Neutrophil (primary cell): ENCODE results near the gene NINJ1.

Source experiments
- H3K27ac ChIP-seq: fragments of 200-600 bp; sonication (generic); 2 replicates; pipeline ENCODE4 v1.5.1; 2016; ENCODE audit warnings: mild to moderate bottlenecking, moderate library complexity
- H3K27me3 ChIP-seq: fragments of 200-600 bp; sonication (generic); 2 replicates; pipeline ENCODE4 v1.6.0; 2016; ENCODE audit warnings: mild to moderate bottlenecking
- H3K36me3 ChIP-seq: fragments of 200-600 bp; sonication (generic); 2 replicates; pipeline ENCODE4 v1.5.1; 2017
- H3K4me1 ChIP-seq, 2 experiments: fragments of 200-600 bp in 1 of 2; sonication (generic) in 1 of 2; 1 replicate in 1 of 2; 2 replicates in 1 of 2; pipeline versions ENCODE4 v1.5.1 to v1.6.1; 2013 to 2016; ENCODE audit warnings: low read depth in 1 of 2, low read length in 1 of 2, mild to moderate bottlenecking in 1 of 2, moderate library complexity in 1 of 2; ENCODE audit not compliant: control insufficient read depth in 1 of 2, insufficient read depth in 1 of 2
- H3K4me3 ChIP-seq, 2 experiments: fragments of 200-600 bp in 1 of 2; sonication (generic) in 1 of 2; 1 replicate in 1 of 2; 2 replicates in 1 of 2; pipeline ENCODE4 v1.5.1; 2013 to 2016; ENCODE audit warnings: low read depth in 1 of 2, low read length in 1 of 2, mild to moderate bottlenecking in 1 of 2, moderate library complexity in 1 of 2
- H3K9me3 ChIP-seq: fragments of 200-600 bp; sonication (generic); 2 replicates; pipeline ENCODE4 v1.5.1; 2016
- TF ChIP-seq, protein P1 (sequence below): fragments of 200-600 bp; sonication (generic); IDR thresholded peaks from 2 replicates; pipeline ENCODE4 v1.5.1; 2016; ENCODE audit warnings: antibody characterized with exemption

NINJ1 gene

GRCh38 chr9:93097511-93098201 is 36.4 kb downstream of the NINJ1 start:
- TF ChIP-seq, protein P1, sequence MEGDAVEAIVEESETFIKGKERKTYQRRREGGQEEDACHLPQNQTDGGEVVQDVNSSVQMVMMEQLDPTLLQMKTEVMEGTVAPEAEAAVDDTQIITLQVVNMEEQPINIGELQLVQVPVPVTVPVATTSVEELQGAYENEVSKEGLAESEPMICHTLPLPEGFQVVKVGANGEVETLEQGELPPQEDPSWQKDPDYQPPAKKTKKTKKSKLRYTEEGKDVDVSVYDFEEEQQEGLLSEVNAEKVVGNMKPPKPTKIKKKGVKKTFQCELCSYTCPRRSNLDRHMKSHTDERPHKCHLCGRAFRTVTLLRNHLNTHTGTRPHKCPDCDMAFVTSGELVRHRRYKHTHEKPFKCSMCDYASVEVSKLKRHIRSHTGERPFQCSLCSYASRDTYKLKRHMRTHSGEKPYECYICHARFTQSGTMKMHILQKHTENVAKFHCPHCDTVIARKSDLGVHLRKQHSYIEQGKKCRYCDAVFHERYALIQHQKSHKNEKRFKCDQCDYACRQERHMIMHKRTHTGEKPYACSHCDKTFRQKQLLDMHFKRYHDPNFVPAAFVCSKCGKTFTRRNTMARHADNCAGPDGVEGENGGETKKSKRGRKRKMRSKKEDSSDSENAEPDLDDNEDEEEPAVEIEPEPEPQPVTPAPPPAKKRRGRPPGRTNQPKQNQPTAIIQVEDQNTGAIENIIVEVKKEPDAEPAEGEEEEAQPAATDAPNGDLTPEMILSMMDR: no peak
- peak overlapping the region; percentile 88 to 90 for H3K4me3 ChIP-seq
- no peaks in the 10 kb centered on the region for H3K27me3 ChIP-seq
- peaks cover 80 to 84% of the 10 kb centered on the region in 2 experiments for H3K4me1 ChIP-seq
- H3K9me3 ChIP-seq: no peaks in the 10 kb centered on the region
- peak overlapping the region; percentile 93 for H3K27ac ChIP-seq
- no peaks in the 10 kb centered on the region for H3K36me3 ChIP-seq

GRCh38 chr9:93096811-93097382 is 37.2 kb downstream of the NINJ1 start:
- H3K9me3 ChIP-seq: no peaks in the 10 kb centered on the region
- TF ChIP-seq, protein P1: no peak
- H3K4me3 ChIP-seq: peak overlapping the region; percentile 88 to 90
- H3K27me3 ChIP-seq: no peaks in the 10 kb centered on the region
- H3K27ac ChIP-seq: peak overlapping the region; percentile 93
- peaks cover 81 to 90% of the 10 kb centered on the region in 2 experiments for H3K4me1 ChIP-seq
- no peaks in the 10 kb centered on the region for H3K36me3 ChIP-seq

DNA sequence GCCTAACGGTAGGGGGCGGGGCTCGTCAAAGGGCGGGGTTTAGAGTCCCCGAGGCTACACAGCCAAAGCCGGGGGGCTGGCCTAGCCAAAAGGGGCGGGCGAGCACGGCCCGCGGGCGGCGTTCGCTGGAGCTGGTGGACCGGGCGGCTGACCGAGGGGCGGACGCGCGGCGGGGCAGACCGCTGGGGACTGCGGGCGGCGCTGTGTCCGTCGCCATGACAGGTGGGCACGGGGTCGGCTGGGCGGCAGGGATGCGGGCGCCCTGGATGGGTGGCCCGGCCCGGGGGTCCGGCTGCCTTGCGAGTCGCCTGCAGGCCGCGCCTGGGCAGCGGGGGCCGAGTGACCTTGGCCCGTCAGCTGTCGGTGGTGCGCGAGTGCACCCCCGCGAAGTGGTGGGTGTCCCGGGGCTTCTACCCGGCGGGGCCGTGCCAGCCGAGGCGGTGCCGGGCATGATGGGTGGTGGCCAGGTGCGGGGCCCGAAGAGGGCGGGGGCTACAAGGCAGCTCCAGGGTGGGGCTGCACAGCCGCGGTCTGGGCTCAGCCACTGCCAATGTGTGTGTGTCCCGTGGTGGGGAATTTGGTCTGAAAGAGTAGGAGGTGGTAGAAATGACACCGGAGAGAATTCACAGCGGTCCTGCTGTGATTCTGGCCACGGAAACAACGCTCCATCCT is 37.8 kb downstream of the NINJ1 start, which contains the start of gene CARD19:
CARD19 (plus strand) TSS at position 87 of the 672 bp plus-strand sequence; CDS start at position 216, 129 bp downstream.
- Histone ChIP-seq H3K36me3 (no peaks in the 10 kb centered on the region), H3K27ac (peak within 1 kb of the TSS; percentile 93), H3K4me1 (peaks cover 76 to 85% of the 10 kb centered on the region in 2 experiments), H3K4me3 (peak within 1 kb of the TSS; percentile 88 to 90), H3K9me3 (no peaks in the 10 kb centered on the region), H3K27me3 (no peaks in the 10 kb centered on the region)
- TF ChIP-seq, protein P1: peak; percentile 46

- Histone ChIP-seq H3K4me3 (peak overlapping the region; percentile 88 to 90), H3K4me1 (peaks cover 68 to 77% of the 10 kb centered on the region in 2 experiments), H3K9me3 (no peaks in the 10 kb centered on the region), H3K27ac (peak overlapping the region; percentile 93), H3K36me3 (no peaks in the 10 kb centered on the region), H3K27me3 (no peaks in the 10 kb centered on the region)
- TF ChIP-seq, protein P1: no peak
Measured at GRCh38 chr9:93095205-93096130, 38.6 kb downstream of the NINJ1 start.

- peaks cover 60 to 70% of the 10 kb centered on the region in 2 experiments for H3K4me1 ChIP-seq
- H3K27ac ChIP-seq: peak overlapping the region; percentile 93
- H3K4me3 ChIP-seq: peak overlapping the region; percentile 73 to 81
- no peaks in the 10 kb centered on the region for H3K9me3 ChIP-seq
- TF ChIP-seq, protein P1: no peak
- H3K27me3 ChIP-seq: no peaks in the 10 kb centered on the region
- H3K36me3 ChIP-seq: peaks cover under 1% of the 10 kb centered on the region
Measured at GRCh38 chr9:93094658-93095204, 39.3 kb downstream of the NINJ1 start.
